Muscle layer of colon (tissue), 2 donors: ENCODE measurements around the gene TRIM2.
"Not testable (repeated sequence)": the region's sequence is repeated elsewhere in the genome, so short reads cannot be mapped to it uniquely, and the experiment has no call there.

Experiments
- H3K27ac ChIP-seq: one replicate; pipeline ENCODE4 v1.7.0; 2013; ENCODE audit warnings: low read depth, mild to moderate bottlenecking, low read length, moderate library complexity
- H3K27me3 ChIP-seq, 2 donors: one replicate each; pipeline ENCODE4 v1.7.0; 2013; ENCODE audit warnings: low read length in 2 of 2, mild to moderate bottlenecking in 2 of 2; ENCODE audit not compliant: insufficient read depth in 2 of 2, control insufficient read depth in 1 of 2
- H3K36me3 ChIP-seq: one replicate; pipeline ENCODE4 v1.7.0; 2013; ENCODE audit warnings: mild to moderate bottlenecking, low read length; ENCODE audit not compliant: insufficient read depth
- H3K4me1 ChIP-seq: one replicate; pipeline ENCODE4 v1.7.0; 2013; ENCODE audit warnings: mild to moderate bottlenecking, low read length; ENCODE audit not compliant: insufficient read depth
- H3K4me3 ChIP-seq, 2 donors: one replicate each; pipeline ENCODE4 v1.7.0; 2013; ENCODE audit warnings: low read length in 2 of 2, low read depth in 1 of 2, mild to moderate bottlenecking in 1 of 2, moderate library complexity in 1 of 2
- H3K9ac ChIP-seq: one replicate; pipeline ENCODE4 v1.7.0; 2013; ENCODE audit warnings: low read length
- H3K9me3 ChIP-seq: one replicate; pipeline ENCODE4 v1.7.0; 2013; ENCODE audit warnings: mild to moderate bottlenecking, low read length
- donor health status: abdominal sarcoma.
- donor health status: Adenocarcinoma of cecum.

TRIM2 gene

GRCh38 chr4:153191795-153192363 lies 12.4 kb upstream of the TRIM2 start:
- Histone ChIP-seq H3K9me3 (no peaks in the 10 kb centered on the region), H3K4me3 (no peak overlapping the region), H3K36me3 (no peaks in the 10 kb centered on the region)

GRCh38 chr4:153197301-153197700 lies 6.9 kb upstream of the TRIM2 start:
- no peaks in the 10 kb centered on the region for H3K27me3 ChIP-seq
- no peaks in the 10 kb centered on the region for H3K4me1 ChIP-seq
- H3K4me3 ChIP-seq = no peak overlapping the region
- no peak overlapping the region for H3K9ac ChIP-seq
- H3K36me3 ChIP-seq = no peaks in the 10 kb centered on the region
- H3K27ac ChIP-seq = no peak overlapping the region
- H3K9me3 ChIP-seq = no peaks in the 10 kb centered on the region

More at GRCh38 chr4:153191795-153192363, 12.4 kb upstream of the TRIM2 start:
- Histone ChIP-seq H3K27ac (no peak overlapping the region), H3K9ac (no peak overlapping the region), H3K4me1 (no peaks in the 10 kb centered on the region), H3K27me3 (no peaks in the 10 kb centered on the region)

GRCh38 chr4:153198719-153199118 lies 5.5 kb upstream of the TRIM2 start:
- Histone ChIP-seq H3K27me3 (no peaks in the 10 kb centered on the region), H3K4me3 (no peak overlapping the region), H3K4me1 (no peaks in the 10 kb centered on the region)

GRCh38 chr4:153203746-153204145 lies 497 bp upstream of the TRIM2 start:
- H3K27ac ChIP-seq = not testable (repeated sequence)

More at GRCh38 chr4:153198719-153199118, 5.5 kb upstream of the TRIM2 start:
- H3K9ac ChIP-seq = no peak overlapping the region
- H3K36me3 ChIP-seq = no peaks in the 10 kb centered on the region
- no peak overlapping the region for H3K27ac ChIP-seq
- no peaks in the 10 kb centered on the region for H3K9me3 ChIP-seq

GRCh38 chr4:153204728-153205648 lies 745 bp downstream of the TRIM2 start:
- Histone ChIP-seq H3K9me3 (no peaks in the 10 kb centered on the region), H3K27ac (no peak overlapping the region), H3K36me3 (no peaks in the 10 kb centered on the region), H3K4me3 (peak overlapping the region in 1 of 2 donors; percentile 43), H3K9ac (no peak overlapping the region), H3K4me1 (peaks cover 15% of the 10 kb centered on the region), H3K27me3 (no peaks in the 10 kb centered on the region)

More at GRCh38 chr4:153203746-153204145, 497 bp upstream of the TRIM2 start:
- not testable (repeated sequence) for H3K36me3 ChIP-seq, H3K27me3 ChIP-seq, H3K9ac ChIP-seq, H3K9me3 ChIP-seq
- Histone ChIP-seq H3K4me1 (peaks cover 15% of the 10 kb centered on the region), H3K4me3 (peak overlapping the region in 1 of 2 donors; percentile 43)

GRCh38 chr4:153205757-153206156 lies 1.5 kb downstream of the TRIM2 start:
- peaks cover 15% of the 10 kb centered on the region for H3K4me1 ChIP-seq
- no peaks in the 10 kb centered on the region for H3K9me3 ChIP-seq
- no peak overlapping the region for H3K27ac ChIP-seq
- H3K36me3 ChIP-seq = no peaks in the 10 kb centered on the region
- no peak overlapping the region for H3K4me3 ChIP-seq
- H3K27me3 ChIP-seq = no peaks in the 10 kb centered on the region
- no peak overlapping the region for H3K9ac ChIP-seq

GRCh38 chr4:153206534-153206933 lies 2.3 kb downstream of the TRIM2 start:
- no peak overlapping the region for H3K9ac ChIP-seq
- no peaks in the 10 kb centered on the region for H3K9me3 ChIP-seq
- no peaks in the 10 kb centered on the region for H3K36me3 ChIP-seq
- no peak overlapping the region for H3K4me3 ChIP-seq
- peaks cover 15% of the 10 kb centered on the region for H3K4me1 ChIP-seq
- H3K27me3 ChIP-seq = no peaks in the 10 kb centered on the region
- H3K27ac ChIP-seq = no peak overlapping the region

GRCh38 chr4:153207027-153207426 lies 2.8 kb downstream of the TRIM2 start:
- no peaks in the 10 kb centered on the region for H3K9me3 ChIP-seq
- peaks cover 15% of the 10 kb centered on the region for H3K4me1 ChIP-seq
- H3K27ac ChIP-seq = no peak overlapping the region
- no peak overlapping the region for H3K9ac ChIP-seq
- H3K27me3 ChIP-seq = no peaks in the 10 kb centered on the region
- H3K36me3 ChIP-seq = no peaks in the 10 kb centered on the region
- no peak overlapping the region for H3K4me3 ChIP-seq

GRCh38 chr4:153207567-153207966 lies 3.3 kb downstream of the TRIM2 start:
- H3K36me3 ChIP-seq = no peaks in the 10 kb centered on the region
- H3K4me1 ChIP-seq = peaks cover 15% of the 10 kb centered on the region
- H3K27ac ChIP-seq = no peak overlapping the region
- H3K27me3 ChIP-seq = no peaks in the 10 kb centered on the region
- no peak overlapping the region for H3K4me3 ChIP-seq
- H3K9ac ChIP-seq = no peak overlapping the region
- no peaks in the 10 kb centered on the region for H3K9me3 ChIP-seq

GRCh38 chr4:153209410-153209809 lies 5.2 kb downstream of the TRIM2 start:
- H3K9ac ChIP-seq = no peak overlapping the region
- H3K27ac ChIP-seq = no peak overlapping the region
- no peaks in the 10 kb centered on the region for H3K27me3 ChIP-seq
- no peaks in the 10 kb centered on the region for H3K36me3 ChIP-seq
- no peaks in the 10 kb centered on the region for H3K9me3 ChIP-seq
- H3K4me1 ChIP-seq = peaks cover 10% of the 10 kb centered on the region
- no peak overlapping the region for H3K4me3 ChIP-seq

- Histone ChIP-seq H3K9ac (no peak overlapping the region), H3K27me3 (no peaks in the 10 kb centered on the region), H3K4me3 (no peak overlapping the region), H3K27ac (no peak overlapping the region), H3K4me1 (no peaks in the 10 kb centered on the region), H3K36me3 (no peaks in the 10 kb centered on the region), H3K9me3 (no peaks in the 10 kb centered on the region)
These were observed 6.5 kb downstream of the TRIM2 start for GRCh38 chr4:153210727-153211126.
